BLaER1 treated with 17β-estradiol and CSF1 and Interleukin-3, amounts not matched to agents 10 nM and 100 nM (cell line): ENCODE data around the gene ZNF333.

Experiments used
- H3K27ac ChIP-seq, 11 experiments: shearing (Covaris generic); formaldehyde crosslinking; 2 replicates each; pipeline ENCODE4 v1.8.1; 2022
- H3K27me3 ChIP-seq, 11 experiments: shearing (Covaris generic); formaldehyde crosslinking; 2 replicates each; pipeline ENCODE4 v1.8.1; 2022
- H3K36me3 ChIP-seq, 11 experiments: shearing (Covaris generic); formaldehyde crosslinking; 2 replicates each; pipeline ENCODE4 v1.8.1; 2022
- H3K4me1 ChIP-seq, 10 experiments: shearing (Covaris generic); formaldehyde crosslinking; 2 replicates each; pipeline ENCODE4 v1.8.1; 2022
- H3K4me2 ChIP-seq, 11 experiments: shearing (Covaris generic); formaldehyde crosslinking; 2 replicates each; pipeline ENCODE4 v1.8.1; 2022
- H3K4me3 ChIP-seq, 10 experiments: shearing (Covaris generic); formaldehyde crosslinking; 2 replicates each; pipeline ENCODE4 v1.8.1; 2022
- H3K9ac ChIP-seq, 11 experiments: shearing (Covaris generic); formaldehyde crosslinking; 2 replicates each; pipeline ENCODE4 v1.8.1; 2022
- H3K9me3 ChIP-seq, 11 experiments: shearing (Covaris generic); formaldehyde crosslinking; replicated peaks in 1 of 11; 2 replicates each; pipeline ENCODE4 v1.8.1; 2022
- H4K20me1 ChIP-seq, 11 experiments: shearing (Covaris generic); formaldehyde crosslinking; 2 replicates each; pipeline ENCODE4 v1.8.1; 2022
- Cebpa-rat ChIP-seq, 11 experiments: shearing (Covaris generic); IDR thresholded peaks; 2 replicates each; pipeline ENCODE4 v1.8.1; 2022

Gene ZNF333

GRCh38 chr19:14715841-14716240 is 26.0 kb downstream of the ZNF333 start:
- Histone ChIP-seq H3K36me3 (peaks cover 97 to 100% (median 100%) of the 10 kb centered on the region in 11 experiments), H3K9ac (no peak overlapping the region), H3K4me1 (no peaks in the 10 kb centered on the region), H4K20me1 (no peaks in the 10 kb centered on the region), H3K27me3 (peaks cover 0 to 3% (median 0%) of the 10 kb centered on the region in 11 experiments; a peak in 1 of 22 replicates), H3K9me3 (peaks cover 83 to 100% (median 100%) of the 10 kb centered on the region in 11 experiments), H3K4me3 (peak overlapping the region in 5 of 10 experiments; percentile 2 to 60 (median 20); a peak in 4 of 20 replicates), H3K4me2 (no peak overlapping the region), H3K27ac (no peak overlapping the region)
- TF ChIP-seq Cebpa-rat (IDR thresholded peaks at IDR 0.05): no peak

DNA sequence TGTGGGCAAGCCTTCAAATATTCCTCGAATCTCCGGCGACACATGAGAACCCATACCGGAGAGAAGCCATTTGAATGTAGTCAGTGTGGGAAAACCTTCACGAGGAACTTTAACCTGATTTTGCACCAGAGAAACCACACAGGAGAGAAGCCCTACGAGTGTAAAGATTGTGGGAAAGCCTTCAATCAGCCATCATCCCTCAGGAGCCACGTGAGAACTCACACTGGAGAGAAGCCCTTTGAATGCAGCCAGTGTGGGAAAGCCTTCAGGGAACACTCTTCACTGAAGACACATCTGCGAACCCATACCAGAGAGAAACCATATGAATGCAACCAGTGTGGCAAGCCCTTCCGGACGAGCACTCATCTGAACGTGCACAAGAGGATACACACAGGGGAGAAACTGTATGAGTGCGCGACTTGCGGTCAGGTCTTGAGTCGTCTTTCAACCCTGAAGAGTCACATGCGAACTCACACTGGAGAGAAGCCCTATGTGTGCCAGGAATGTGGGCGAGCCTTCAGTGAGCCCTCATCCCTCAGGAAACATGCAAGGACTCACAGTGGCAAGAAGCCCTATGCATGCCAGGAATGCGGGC is 28.8 kb downstream of the ZNF333 start:
- H3K9me3 ChIP-seq: peaks cover 97 to 100% (median 100%) of the 10 kb centered on the region in 11 experiments
- H3K4me2 ChIP-seq: no peak overlapping the region
- no peaks in the 10 kb centered on the region for H4K20me1 ChIP-seq
- H3K4me3 ChIP-seq: peak overlapping the region; percentile 17 to 60 (median 42)
- H3K27me3 ChIP-seq: peaks cover 0 to 3% (median 0%) of the 10 kb centered on the region in 11 experiments; a peak in 1 of 22 replicates
- H3K9ac ChIP-seq: no peak overlapping the region
- no peaks in the 10 kb centered on the region for H3K4me1 ChIP-seq
- peaks cover 91 to 100% (median 99%) of the 10 kb centered on the region in 11 experiments for H3K36me3 ChIP-seq
- H3K27ac ChIP-seq: no peak overlapping the region
- no peak for TF ChIP-seq Cebpa-rat (IDR thresholded peaks at IDR 0.05)

GRCh38 chr19:14719162-14719561 is 29.3 kb downstream of the ZNF333 start:
- Histone ChIP-seq H3K9ac (no peak overlapping the region), H3K27me3 (peaks cover 0 to 3% (median 0%) of the 10 kb centered on the region in 11 experiments; a peak in 1 of 22 replicates), H3K27ac (no peak overlapping the region), H3K9me3 (peaks cover 99 to 100% (median 100%) of the 10 kb centered on the region in 11 experiments), H3K4me1 (no peaks in the 10 kb centered on the region), H3K4me2 (no peak overlapping the region), H3K4me3 (peak overlapping the region; percentile 17 to 60 (median 42)), H4K20me1 (no peaks in the 10 kb centered on the region), H3K36me3 (peaks cover 91 to 100% (median 99%) of the 10 kb centered on the region in 11 experiments)
- TF ChIP-seq Cebpa-rat (IDR thresholded peaks at IDR 0.05): no peak

DNA sequence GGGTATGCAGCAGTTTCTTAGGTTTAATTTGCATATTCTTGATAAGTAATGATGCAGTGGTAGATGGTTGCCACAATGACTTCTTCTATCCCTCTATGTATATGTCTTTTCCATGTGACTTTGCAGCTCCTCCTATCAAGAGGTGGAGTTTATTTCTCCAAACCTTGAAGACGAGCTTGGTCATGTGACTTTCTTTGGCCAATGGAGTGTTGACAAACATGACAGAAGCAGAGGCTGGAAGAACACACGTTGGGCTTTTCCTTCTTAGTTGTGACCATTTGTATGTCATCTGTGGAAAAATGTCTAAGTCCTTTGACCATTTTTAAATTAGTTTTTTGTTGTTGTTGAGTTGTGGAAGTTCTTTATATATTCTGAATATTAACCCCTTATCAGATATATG is 32.3 kb downstream of the ZNF333 start:
- Histone ChIP-seq H3K4me3 (no peak overlapping the region), H3K4me1 (no peaks in the 10 kb centered on the region), H4K20me1 (no peaks in the 10 kb centered on the region), H3K9ac (no peak overlapping the region), H3K9me3 (peaks cover 99 to 100% (median 100%) of the 10 kb centered on the region in 11 experiments), H3K27me3 (peaks cover 0 to 3% (median 0%) of the 10 kb centered on the region in 11 experiments; a peak in 1 of 22 replicates), H3K4me2 (no peak overlapping the region), H3K27ac (no peak overlapping the region), H3K36me3 (peaks cover 63 to 95% (median 76%) of the 10 kb centered on the region in 11 experiments)
- no peak for TF ChIP-seq Cebpa-rat (IDR thresholded peaks at IDR 0.05)

- Histone ChIP-seq H3K9me3 (peaks cover 78 to 100% (median 97%) of the 10 kb centered on the region in 11 experiments), H3K36me3 (peaks cover 7 to 41% (median 20%) of the 10 kb centered on the region in 11 experiments; a peak in 21 of 22 replicates), H3K4me1 (peaks cover 0 to 8% (median 0%) of the 10 kb centered on the region in 10 experiments; a peak in 3 of 20 replicates), H3K9ac (no peak overlapping the region), H3K27me3 (no peaks in the 10 kb centered on the region), H3K4me3 (peak overlapping the region in 4 of 10 experiments; percentile 6 to 24 (median 10); a peak in 5 of 20 replicates), H4K20me1 (peaks cover 0 to 9% (median 0%) of the 10 kb centered on the region in 11 experiments; a peak in 2 of 22 replicates), H3K27ac (no peak overlapping the region), H3K4me2 (no peak overlapping the region)
- no peak for TF ChIP-seq Cebpa-rat (IDR thresholded peaks at IDR 0.05)
These were observed 38.7 kb downstream of the ZNF333 start for GRCh38 chr19:14728595-14728994.

DNA sequence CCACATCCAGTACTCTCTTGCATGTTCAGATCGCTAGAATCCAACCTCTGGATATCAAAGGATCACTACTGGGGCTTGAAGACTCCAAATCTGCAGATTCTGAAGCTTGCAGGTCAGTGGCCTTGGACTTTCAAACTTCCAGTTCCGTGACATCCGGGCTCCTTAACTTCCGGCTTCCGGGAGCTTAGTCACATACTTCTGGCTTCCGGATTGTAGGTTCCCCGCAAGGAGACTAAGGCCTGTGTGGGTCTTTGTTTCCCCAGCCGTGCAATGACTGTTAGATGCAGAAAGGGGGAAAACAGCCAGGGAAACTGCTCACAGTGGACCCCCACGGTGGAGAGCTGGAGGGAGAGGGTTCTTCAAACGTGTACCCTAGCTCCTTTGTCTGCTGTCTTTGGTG is 41.4 kb downstream of the ZNF333 start:
- peaks cover 0 to 44% (median 29%) of the 10 kb centered on the region in 11 experiments; a peak in 17 of 22 replicates for H3K36me3 ChIP-seq
- no peak overlapping the region for H3K27ac ChIP-seq
- H3K4me3 ChIP-seq: no peak overlapping the region
- H3K4me1 ChIP-seq: peaks cover 0 to 8% (median 0%) of the 10 kb centered on the region in 10 experiments; a peak in 3 of 20 replicates
- no peak for TF ChIP-seq Cebpa-rat (IDR thresholded peaks at IDR 0.05)
- H4K20me1 ChIP-seq: peaks cover 0 to 27% (median 0%) of the 10 kb centered on the region in 11 experiments; a peak in 3 of 22 replicates
- H3K9ac ChIP-seq: no peak overlapping the region
- no peak overlapping the region for H3K4me2 ChIP-seq
- H3K9me3 ChIP-seq: peaks cover 52 to 100% (median 93%) of the 10 kb centered on the region in 11 experiments
- no peaks in the 10 kb centered on the region for H3K27me3 ChIP-seq

GRCh38 chr19:14732510-14732909 is 42.7 kb downstream of the ZNF333 start:
- peaks cover 39 to 93% (median 80%) of the 10 kb centered on the region in 11 experiments for H3K9me3 ChIP-seq
- H3K4me1 ChIP-seq: peaks cover 0 to 8% (median 0%) of the 10 kb centered on the region in 10 experiments; a peak in 3 of 20 replicates
- H3K4me3 ChIP-seq: no peak overlapping the region
- H3K4me2 ChIP-seq: no peak overlapping the region
- H3K27me3 ChIP-seq: no peaks in the 10 kb centered on the region
- H4K20me1 ChIP-seq: peaks cover 0 to 33% (median 0%) of the 10 kb centered on the region in 11 experiments; a peak in 3 of 22 replicates
- TF ChIP-seq Cebpa-rat (IDR thresholded peaks at IDR 0.05): no peak
- no peak overlapping the region for H3K27ac ChIP-seq
- no peak overlapping the region for H3K9ac ChIP-seq
- H3K36me3 ChIP-seq: peaks cover 0 to 50% (median 34%) of the 10 kb centered on the region in 11 experiments; a peak in 17 of 22 replicates

- Histone ChIP-seq H3K9ac (no peak overlapping the region), H3K4me1 (peaks cover 0 to 8% (median 0%) of the 10 kb centered on the region in 10 experiments; a peak in 3 of 20 replicates), H3K4me3 (no peak overlapping the region), H4K20me1 (peaks cover 0 to 41% (median 0%) of the 10 kb centered on the region in 11 experiments; a peak in 3 of 22 replicates), H3K4me2 (no peak overlapping the region), H3K27me3 (no peaks in the 10 kb centered on the region), H3K36me3 (peaks cover 0 to 61% (median 43%) of the 10 kb centered on the region in 11 experiments; a peak in 17 of 22 replicates), H3K27ac (no peak overlapping the region), H3K9me3 (peaks cover 28 to 82% (median 74%) of the 10 kb centered on the region in 11 experiments)
- no peak for TF ChIP-seq Cebpa-rat (IDR thresholded peaks at IDR 0.05)
These were observed 43.7 kb downstream of the ZNF333 start for GRCh38 chr19:14733574-14733973.

DNA sequence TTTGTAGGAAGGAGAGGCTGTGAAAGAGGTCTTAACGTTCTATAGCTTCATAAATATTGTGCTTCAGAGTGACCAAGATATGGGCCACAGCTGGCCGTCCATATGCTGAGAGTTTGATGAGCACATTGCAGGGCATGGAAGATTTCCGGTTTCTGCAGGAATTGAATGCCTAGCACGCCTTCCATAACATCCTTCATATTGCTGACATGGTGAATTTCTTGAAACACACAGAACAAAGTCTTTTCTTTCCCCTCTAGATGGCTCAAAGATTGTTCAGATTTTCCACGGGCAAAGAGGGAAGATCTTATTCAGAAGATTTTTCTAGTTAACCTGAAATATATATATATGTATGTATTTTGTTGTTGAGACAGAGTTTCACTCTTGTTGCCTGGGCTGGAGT is 46.1 kb downstream of the ZNF333 start:
- H3K9me3 ChIP-seq: peaks cover 6 to 69% (median 54%) of the 10 kb centered on the region in 11 experiments; a peak in 20 of 22 replicates
- no peak overlapping the region for H3K4me3 ChIP-seq
- H3K36me3 ChIP-seq: peaks cover 0 to 82% (median 63%) of the 10 kb centered on the region in 11 experiments; a peak in 17 of 22 replicates
- no peak overlapping the region for H3K9ac ChIP-seq
- H3K27me3 ChIP-seq: no peaks in the 10 kb centered on the region
- no peak overlapping the region for H3K4me2 ChIP-seq
- no peak overlapping the region for H3K27ac ChIP-seq
- TF ChIP-seq Cebpa-rat (IDR thresholded peaks at IDR 0.05): no peak
- peaks cover 0 to 43% (median 0%) of the 10 kb centered on the region in 11 experiments; a peak in 3 of 22 replicates for H4K20me1 ChIP-seq
- H3K4me1 ChIP-seq: 0 out of 20 replicates have a peak, but pooled peaks cover 0 to 4% (median 0%) of the 10 kb centered on the region in 10 experiments
